Omental fat pad (tissue), 4 donors: Measurements from ENCODE around the gene IGF2BP2. TPM values are rescaled to one million over a fixed set of nuclear protein-coding genes. Genes with fewer than 3 reads are reported as not detected.
"Not testable (repeated sequence)": the region's sequence is repeated elsewhere in the genome, so short reads cannot be mapped to it uniquely, and the experiment has no call there.

Source experiments
- ATAC-seq: fragments of 150-250 bp; one replicate; pipeline ENCODE4 v1.9.1; 2016; ENCODE audit warnings: mild to moderate bottlenecking, moderate library complexity; ENCODE audit not compliant: low FRiP score
- DNase-seq: peaks from one replicate; pipeline ENCODE4 v3.0.0-alpha.2; 2019; ENCODE audit warnings: low spot score
- total RNA-seq, 4 donors: library from RNA; depleted of rRNA; stranded (reverse); fragments of >200 nt; gene quantifications; one replicate each; pipeline ENCODE4 v1.1.0, GENCODE V29; 2016
- TF ChIP-seq, protein P1 (sequence below), 3 donors: fragments of 450-650 bp; IDR thresholded peaks; one replicate each; pipeline ENCODE4 v1.5.1; 2016 to 2017; ENCODE audit warnings: antibody characterized with exemption in 3 of 3, mild to moderate bottlenecking in 3 of 3, moderate library complexity in 2 of 3

Gene IGF2BP2
- total RNA-seq, 4 donors from 2014 or later: 7.3 to 48.9 (median 18.7) TPM

DNA sequence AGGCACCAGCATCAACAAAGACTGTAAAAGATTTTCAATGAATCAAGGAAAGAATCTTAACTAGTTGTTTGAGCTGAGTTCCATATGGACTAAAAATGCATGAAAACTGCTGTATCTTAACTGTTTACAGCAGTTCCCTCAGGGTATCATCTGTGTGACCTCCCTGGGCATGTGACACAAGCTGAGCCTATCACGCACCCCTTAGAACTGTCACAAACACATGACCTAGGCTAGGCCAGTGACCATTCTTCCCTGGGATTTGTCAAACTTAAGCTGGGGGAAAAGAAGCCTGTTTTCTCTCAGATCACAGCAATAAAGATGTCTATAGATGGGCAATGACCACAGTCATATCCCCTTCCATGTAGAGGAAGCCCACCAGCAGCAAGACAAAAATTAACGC is 35.7 kb downstream of the IGF2BP2 start:
- no peak for DNase-seq
- TF ChIP-seq, protein P1, sequence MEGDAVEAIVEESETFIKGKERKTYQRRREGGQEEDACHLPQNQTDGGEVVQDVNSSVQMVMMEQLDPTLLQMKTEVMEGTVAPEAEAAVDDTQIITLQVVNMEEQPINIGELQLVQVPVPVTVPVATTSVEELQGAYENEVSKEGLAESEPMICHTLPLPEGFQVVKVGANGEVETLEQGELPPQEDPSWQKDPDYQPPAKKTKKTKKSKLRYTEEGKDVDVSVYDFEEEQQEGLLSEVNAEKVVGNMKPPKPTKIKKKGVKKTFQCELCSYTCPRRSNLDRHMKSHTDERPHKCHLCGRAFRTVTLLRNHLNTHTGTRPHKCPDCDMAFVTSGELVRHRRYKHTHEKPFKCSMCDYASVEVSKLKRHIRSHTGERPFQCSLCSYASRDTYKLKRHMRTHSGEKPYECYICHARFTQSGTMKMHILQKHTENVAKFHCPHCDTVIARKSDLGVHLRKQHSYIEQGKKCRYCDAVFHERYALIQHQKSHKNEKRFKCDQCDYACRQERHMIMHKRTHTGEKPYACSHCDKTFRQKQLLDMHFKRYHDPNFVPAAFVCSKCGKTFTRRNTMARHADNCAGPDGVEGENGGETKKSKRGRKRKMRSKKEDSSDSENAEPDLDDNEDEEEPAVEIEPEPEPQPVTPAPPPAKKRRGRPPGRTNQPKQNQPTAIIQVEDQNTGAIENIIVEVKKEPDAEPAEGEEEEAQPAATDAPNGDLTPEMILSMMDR (IDR thresholded peaks at IDR 0.05): no peak
- ATAC-seq: no peak

DNA sequence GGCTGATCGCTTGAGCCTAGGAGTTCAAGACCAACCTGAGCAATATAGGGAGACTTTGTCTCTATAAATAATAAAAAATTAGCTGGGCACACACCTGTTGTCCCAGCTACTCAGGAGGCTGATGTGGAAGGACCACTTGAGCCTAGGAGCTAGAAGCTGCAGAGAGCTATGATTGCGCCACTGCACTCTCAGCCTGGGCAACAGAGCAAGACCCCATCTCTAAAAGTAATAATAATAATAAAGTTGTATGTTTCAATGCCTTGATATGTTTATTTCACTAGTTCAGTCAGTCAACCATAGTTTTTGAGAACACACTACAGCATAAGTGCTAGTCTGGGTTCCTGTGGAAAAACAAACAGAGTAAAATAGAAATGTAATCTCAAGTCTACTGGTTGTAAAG is 36.5 kb downstream of the IGF2BP2 start:
- no peak for ATAC-seq
- TF ChIP-seq, protein P1 (IDR thresholded peaks at IDR 0.05): no peak
- no peak for DNase-seq

DNA sequence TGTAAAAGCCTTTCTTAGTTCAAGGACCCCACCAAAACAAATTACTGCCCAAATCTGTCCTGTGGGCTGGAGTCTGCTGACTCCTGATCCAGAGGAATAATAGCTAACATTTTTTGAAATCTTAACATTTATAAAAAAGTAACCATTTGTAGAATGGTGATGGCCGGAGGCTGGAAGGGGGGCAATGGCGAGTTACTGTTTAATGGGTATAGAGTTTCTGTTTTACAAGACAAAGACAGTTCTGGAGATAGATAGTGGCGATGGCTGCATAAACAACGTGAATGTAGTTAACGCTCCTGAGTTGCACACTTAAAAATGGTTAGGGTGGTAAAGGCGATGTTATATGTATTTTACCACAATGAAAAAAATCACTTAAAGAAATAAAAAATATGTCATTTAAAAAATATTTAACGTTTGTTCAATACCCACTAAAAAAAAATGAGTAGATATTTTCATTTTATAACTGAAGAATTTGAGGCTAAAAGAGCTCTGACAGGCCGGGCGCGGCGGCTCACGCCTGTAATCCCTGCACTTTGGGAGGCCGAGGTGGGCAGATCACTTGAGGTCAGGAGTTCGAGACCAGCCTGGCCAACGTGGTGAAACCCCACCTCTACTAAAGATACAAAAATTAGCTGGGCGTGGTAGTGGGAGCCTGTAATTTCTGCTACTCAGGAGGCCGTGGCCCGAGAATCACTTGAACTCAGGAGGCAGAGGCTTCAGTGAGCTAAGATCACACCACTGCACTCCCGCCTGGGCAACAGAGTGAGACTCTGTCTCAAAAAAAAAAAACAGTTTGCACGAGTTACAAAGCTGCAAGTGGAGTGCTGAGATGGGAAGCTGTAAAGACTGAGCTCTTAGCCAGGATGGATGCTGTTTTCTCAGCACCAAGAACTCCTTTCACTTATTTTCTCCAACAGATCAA is 37.6 kb downstream of the IGF2BP2 start:
- no peak for ATAC-seq
- DNase-seq: no peak
- TF ChIP-seq, protein P1 (IDR thresholded peaks at IDR 0.05): no peak

DNA sequence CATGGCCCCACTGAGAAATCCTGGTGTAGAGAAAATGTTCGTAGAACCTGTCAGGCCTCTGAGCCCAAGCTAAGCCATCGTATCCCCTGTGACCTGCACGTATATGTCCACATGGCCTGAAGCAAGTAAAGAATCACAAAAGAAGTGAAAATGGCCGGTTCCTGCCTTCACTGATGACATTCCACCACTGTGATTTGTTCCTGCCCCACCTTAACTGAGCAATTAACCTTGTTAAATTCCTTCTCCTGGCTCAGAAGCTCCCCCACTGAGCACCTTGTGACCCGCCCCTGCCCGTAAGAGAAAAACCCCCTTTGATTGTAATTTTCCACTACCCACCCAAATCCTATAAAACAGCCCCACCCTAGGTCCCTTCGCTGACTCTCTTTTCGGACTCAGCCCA is 38.6 kb downstream of the IGF2BP2 start:
- ATAC-seq, DNase-seq: not testable (repeated sequence)

DNA sequence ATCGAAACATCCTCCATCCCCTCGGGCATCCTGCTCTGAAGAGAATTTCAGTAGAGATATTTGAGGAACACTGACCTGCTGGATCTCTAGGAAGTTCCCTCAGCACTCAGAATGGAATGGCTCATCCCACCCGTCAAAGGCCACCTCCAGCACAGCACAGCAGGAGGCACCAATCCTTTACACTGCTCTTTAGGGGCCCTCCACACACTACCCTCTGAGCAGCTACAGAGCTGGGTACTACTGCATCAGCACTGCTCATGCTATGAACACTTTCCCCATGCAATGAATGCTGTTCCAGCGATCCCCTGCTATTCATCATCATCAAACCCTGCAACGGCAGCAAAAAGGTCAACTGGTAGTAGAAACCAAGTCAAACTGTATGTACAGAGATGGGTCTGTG is 40.5 kb downstream of the IGF2BP2 start:
- no peak for ATAC-seq
- TF ChIP-seq, protein P1 (IDR thresholded peaks at IDR 0.05): no peak

DNA sequence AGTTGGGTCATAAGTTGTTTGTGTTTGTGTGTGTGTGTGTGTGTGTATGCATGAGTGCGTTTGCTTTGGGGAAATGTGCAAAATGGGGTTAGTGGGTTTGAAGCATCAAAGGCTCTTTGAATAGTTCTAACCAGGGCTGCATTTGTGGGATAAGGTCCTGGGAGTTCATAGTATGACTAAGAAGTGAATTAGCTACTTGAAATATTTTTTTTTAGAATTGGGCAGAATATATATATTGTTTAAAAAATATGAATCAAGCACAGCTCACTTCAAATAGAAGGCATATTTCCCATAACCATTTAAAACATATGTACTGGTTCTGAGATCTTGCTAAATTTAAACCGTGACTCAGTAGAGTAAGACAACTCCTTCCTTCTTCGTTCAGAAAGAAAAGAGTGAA is 43.1 kb downstream of the IGF2BP2 start:
- TF ChIP-seq, protein P1 (IDR thresholded peaks at IDR 0.05): no peak
- no peak for ATAC-seq
- no peak for DNase-seq

More for the DNA sequence above, 40.5 kb downstream of the IGF2BP2 start:
- no peak for DNase-seq

DNA sequence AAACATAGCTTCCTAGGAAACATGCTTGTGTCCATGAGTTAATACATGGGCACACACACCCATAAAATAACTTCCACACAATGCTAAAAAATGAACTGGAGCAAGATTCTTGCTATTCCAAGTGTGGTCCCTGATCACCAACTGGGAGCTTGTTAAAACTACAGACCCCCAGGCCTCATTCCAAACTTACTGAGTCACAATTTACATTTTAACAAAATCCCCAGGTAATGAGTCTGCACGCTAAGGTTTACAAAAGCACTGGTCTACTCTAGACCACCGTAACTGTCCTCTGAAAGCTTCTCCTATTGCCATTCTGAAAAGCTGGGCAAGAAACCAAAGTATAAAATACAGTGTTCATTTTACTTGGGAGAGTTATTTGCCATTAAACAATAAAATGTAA is 45.4 kb downstream of the IGF2BP2 start:
- TF ChIP-seq, protein P1 (IDR thresholded peaks at IDR 0.05): no peak
- ATAC-seq: no peak
- no peak for DNase-seq
